Measurements from ENCODE around the gene ERAS. TPM values are rescaled to one million over a fixed set of nuclear protein-coding genes. Genes with fewer than 3 reads are reported as not detected.

ERAS gene
- total RNA-seq, 1 experiment from 2014 or later = not detected

Other genes with a start within 250 kb of the ERAS start
- 93.3 and 106 TPM in 2 replicates for gene WDR13, start 229.0 kb upstream of the ERAS start, total RNA-seq (2014; rRNA removed)
- 0.66 TPM in 1 of 2 replicates, not detected in the other for gene WAS, start 142.7 kb upstream of the ERAS start, total RNA-seq (2014; rRNA removed)
- 22.3 and 31.7 TPM in 2 replicates for gene SUV39H1, start 129.8 kb upstream of the ERAS start, total RNA-seq (2014; rRNA removed)
- not detected in 2 replicates for gene GLOD5, start 64.8 kb upstream of the ERAS start, total RNA-seq (2014; rRNA removed)
- gene GATA1, start 39.9 kb upstream of the ERAS start, total RNA-seq (2014; rRNA removed) = not detected in 2 replicates
- 58.0 and 61.7 TPM in 2 replicates for gene HDAC6, start 24.4 kb upstream of the ERAS start, total RNA-seq (2014; rRNA removed)
- 135 and 177 TPM in 2 replicates for gene PCSK1N, start 9.1 kb downstream of the ERAS start, total RNA-seq (2014; rRNA removed)
- 101 and 119 TPM in 2 replicates for gene TIMM17B, start 71.3 kb downstream of the ERAS start, total RNA-seq (2014; rRNA removed)
- gene PQBP1, start 71.4 kb downstream of the ERAS start, total RNA-seq (2014; rRNA removed) = 189 and 241 TPM in 2 replicates
- 46.6 and 46.8 TPM in 2 replicates for gene SLC35A2, start 85.1 kb downstream of the ERAS start, total RNA-seq (2014; rRNA removed)
- gene PIM2, start 92.5 kb downstream of the ERAS start, total RNA-seq (2014; rRNA removed) = 24.1 and 25.6 TPM in 2 replicates
- 41.4 and 50.9 TPM in 2 replicates for gene OTUD5, start 131.1 kb downstream of the ERAS start, total RNA-seq (2014; rRNA removed)
- 0.51 and 0.86 TPM in 2 replicates for gene KCND1, start 145.3 kb downstream of the ERAS start, total RNA-seq (2014; rRNA removed)
- gene GRIPAP1, start 175.8 kb downstream of the ERAS start, total RNA-seq (2014; rRNA removed) = 31.1 and 44.3 TPM in 2 replicates
- gene TFE3, start 216.8 kb downstream of the ERAS start, total RNA-seq (2014; rRNA removed) = 46.9 and 56.9 TPM in 2 replicates
- gene CCDC120, start 232.5 kb downstream of the ERAS start, total RNA-seq (2014; rRNA removed) = 5.3 and 7.1 TPM in 2 replicates
- gene PRAF2, start 247.5 kb downstream of the ERAS start, total RNA-seq (2014; rRNA removed) = 0.07 and 0.69 TPM in 2 replicates